Breast epithelium (tissue), 3 donors: ENCODE data around the gene SQSTM1.

Source experiments
- POLR2A ChIP-seq: fragments of 450-650 bp; IDR thresholded peaks from one replicate; pipeline ENCODE4 v1.6.1; 2016; ENCODE audit warnings: antibody characterized with exemption, mild to moderate bottlenecking, moderate library complexity
- POLR2AphosphoS5 ChIP-seq, 3 donors: sonication (generic); formaldehyde crosslinking; IDR thresholded peaks; one replicate each; pipeline ENCODE4 v1.6.1; 2017; ENCODE audit warnings: antibody characterized with exemption in 3 of 3
- TF ChIP-seq, protein P1 (sequence below), 3 donors: fragments of 450-650 bp; IDR thresholded peaks; one replicate each; pipeline ENCODE4 v1.5.1; 2016 to 2017; ENCODE audit warnings: antibody characterized with exemption in 3 of 3, mild to moderate bottlenecking in 3 of 3, moderate library complexity in 3 of 3

DNA sequence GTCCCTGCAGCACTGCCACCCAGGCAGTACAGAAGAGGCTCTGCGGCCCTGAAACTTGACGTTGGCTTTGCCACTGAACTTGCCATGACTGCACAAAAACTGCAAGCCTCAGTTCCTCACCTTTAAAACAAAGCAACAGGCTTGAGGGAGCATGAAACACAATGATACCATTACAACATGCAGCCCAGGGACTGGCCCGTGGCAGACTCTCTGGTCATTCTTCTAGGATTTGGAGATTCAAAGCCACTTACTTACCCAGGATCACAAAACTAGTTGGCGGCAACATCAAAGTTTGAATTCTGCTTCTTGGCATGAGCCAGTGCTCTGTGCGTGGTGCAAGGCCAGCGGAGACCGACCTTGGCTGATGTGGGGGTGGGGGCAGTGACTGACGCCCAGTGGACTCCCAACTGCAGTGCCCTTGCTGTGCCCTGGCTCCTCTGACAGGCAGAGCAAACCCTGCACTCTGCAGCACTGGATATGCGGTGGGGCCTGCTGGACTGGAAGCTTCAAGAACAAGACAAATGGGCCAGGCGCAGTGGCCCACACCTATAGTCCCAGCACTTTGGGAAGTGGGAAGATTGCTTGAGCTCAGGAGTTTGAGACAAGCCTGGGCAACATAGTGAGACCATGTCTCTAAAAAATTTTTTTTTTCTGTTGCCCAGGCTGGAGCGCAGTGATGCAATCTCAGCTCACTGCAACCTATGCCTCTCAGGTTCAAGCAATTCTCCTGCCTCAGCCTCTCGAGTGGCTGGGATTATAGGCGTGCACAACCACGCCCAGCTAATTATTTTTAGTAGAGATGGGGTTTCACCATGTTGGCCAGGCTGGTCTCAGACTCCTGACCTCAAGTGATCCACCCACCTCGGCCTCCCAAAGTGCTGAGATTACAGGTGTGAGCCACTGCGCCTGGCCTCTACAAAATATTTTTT, 18.9 kb downstream of the SQSTM1 start:
- TF ChIP-seq, protein P1, sequence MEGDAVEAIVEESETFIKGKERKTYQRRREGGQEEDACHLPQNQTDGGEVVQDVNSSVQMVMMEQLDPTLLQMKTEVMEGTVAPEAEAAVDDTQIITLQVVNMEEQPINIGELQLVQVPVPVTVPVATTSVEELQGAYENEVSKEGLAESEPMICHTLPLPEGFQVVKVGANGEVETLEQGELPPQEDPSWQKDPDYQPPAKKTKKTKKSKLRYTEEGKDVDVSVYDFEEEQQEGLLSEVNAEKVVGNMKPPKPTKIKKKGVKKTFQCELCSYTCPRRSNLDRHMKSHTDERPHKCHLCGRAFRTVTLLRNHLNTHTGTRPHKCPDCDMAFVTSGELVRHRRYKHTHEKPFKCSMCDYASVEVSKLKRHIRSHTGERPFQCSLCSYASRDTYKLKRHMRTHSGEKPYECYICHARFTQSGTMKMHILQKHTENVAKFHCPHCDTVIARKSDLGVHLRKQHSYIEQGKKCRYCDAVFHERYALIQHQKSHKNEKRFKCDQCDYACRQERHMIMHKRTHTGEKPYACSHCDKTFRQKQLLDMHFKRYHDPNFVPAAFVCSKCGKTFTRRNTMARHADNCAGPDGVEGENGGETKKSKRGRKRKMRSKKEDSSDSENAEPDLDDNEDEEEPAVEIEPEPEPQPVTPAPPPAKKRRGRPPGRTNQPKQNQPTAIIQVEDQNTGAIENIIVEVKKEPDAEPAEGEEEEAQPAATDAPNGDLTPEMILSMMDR (IDR thresholded peaks at IDR 0.05) = no peak
- no peak for TF ChIP-seq POLR2A
- TF ChIP-seq POLR2AphosphoS5 (IDR thresholded peaks at IDR 0.05) = no peak
